Endothelial cell of umbilical vein (primary cell): ENCODE results near the gene DCAF6. TPM values are rescaled to one million over a fixed set of nuclear protein-coding genes. Genes with fewer than 3 reads are reported as not detected.

Experiments
- BruUV-seq: library from RNA; stranded (reverse); fragments of 400-500 nt; replicated peaks from 2 replicates; lab custom pipeline; 2021; lab: Mats Ljungman, UMichigan
- CTCF ChIA-PET: fragments of 300-600, 350-600 bp; sonication (Branson Sonifier 250); formaldehyde crosslinking; loops from one replicate; lab custom pipeline; 2021; ENCODE audit warnings: antibody characterized with exemption, inconsistent platforms; lab: Charles Lee
- POLR2A ChIA-PET: fragments of 300-600, 350-600 bp; sonication (Branson Sonifier 250); formaldehyde crosslinking; loops from one replicate; lab custom pipeline; 2021; ENCODE audit warnings: antibody characterized with exemption, inconsistent platforms; lab: Charles Lee
- DNase-seq: peaks from one replicate; pipeline ENCODE4 v3.0.0-alpha.2; 2011; ENCODE audit warnings: low read depth, low spot score
- FAIRE-seq: peaks from 2 replicates; lab custom pipeline; 2011; peaks lifted over from hg19 to GRCh38; lab: Jason Lieb, UNC
- H2AFZ ChIP-seq: 2 replicates; pipeline ENCODE4 v1.6.0; 2012; ENCODE audit warnings: low read depth, low read length, control low read depth, inconsistent platforms
- H3K27ac ChIP-seq: 2 replicates; pipeline ENCODE4 v1.5.1; 2011; ENCODE audit warnings: low read depth, mild to moderate bottlenecking, control low read depth, low read length, moderate library complexity; ENCODE audit not compliant: insufficient read depth
- H3K27me3 ChIP-seq, 2 experiments: 2 replicates each; pipeline versions ENCODE4 v1.6.0 to v1.6.1; 2011; ENCODE audit warnings: low read length in 2 of 2, mixed read lengths in 1 of 2; ENCODE audit not compliant: control insufficient read depth in 2 of 2, insufficient read depth in 2 of 2
- H3K36me3 ChIP-seq, 2 experiments: 2 replicates in 1 of 2; 3 replicates in 1 of 2; pipeline ENCODE4 v1.5.1; 2011; ENCODE audit warnings: low read length in 2 of 2, mild to moderate bottlenecking in 1 of 2, moderate library complexity in 1 of 2; ENCODE audit not compliant: control insufficient read depth in 2 of 2, insufficient read depth in 2 of 2; ENCODE audit errors: extremely low read depth in 1 of 2
- H3K4me1 ChIP-seq: 3 replicates; pipeline ENCODE4 v1.5.1; 2011; ENCODE audit warnings: mild to moderate bottlenecking, low read length; ENCODE audit not compliant: control insufficient read depth, insufficient read depth; ENCODE audit errors: extremely low read depth
- H3K4me2 ChIP-seq: 2 replicates; pipeline ENCODE4 v1.6.1; 2011; ENCODE audit warnings: low read length, control low read depth, mixed read lengths; ENCODE audit not compliant: insufficient read depth
- H3K4me3 ChIP-seq, 3 experiments: fragments of 200-600 bp in 1 of 3; sonication (generic), shearing (Covaris generic) in 1 of 3; replicated peaks in 1 of 3; 2 replicates each; pipeline ENCODE4 v1.5.1; 2011 to 2016; ENCODE audit warnings: control low read depth in 3 of 3, low read length in 3 of 3, mild to moderate bottlenecking in 2 of 3, inconsistent platforms in 1 of 3, low read depth in 1 of 3, moderate library complexity in 1 of 3; ENCODE audit not compliant: insufficient read depth in 1 of 3
- H3K79me2 ChIP-seq: 2 replicates; pipeline ENCODE4 v1.6.0; 2012; ENCODE audit warnings: low read length, inconsistent platforms; ENCODE audit not compliant: control insufficient read depth, insufficient read depth
- H3K9ac ChIP-seq: replicated peaks from 2 replicates; pipeline ENCODE3; 2011; ENCODE audit warnings: low read length, control low read depth; ENCODE audit not compliant: insufficient read depth; ENCODE audit errors: extremely low read depth
- H3K9me1 ChIP-seq: replicated peaks from 3 replicates; pipeline ENCODE4 v1.6.0; 2011; ENCODE audit warnings: mild to moderate bottlenecking, low read length; ENCODE audit not compliant: control insufficient read depth, insufficient read depth; ENCODE audit errors: extremely low read depth
- H3K9me3 ChIP-seq: replicated peaks from 2 replicates; pipeline ENCODE4 v1.5.1; 2012; ENCODE audit warnings: low read length, inconsistent platforms; ENCODE audit not compliant: control insufficient read depth, insufficient read depth
- H4K20me1 ChIP-seq: replicated peaks from 2 replicates; pipeline ENCODE3; 2011; ENCODE audit warnings: mild to moderate bottlenecking, low read length; ENCODE audit not compliant: control insufficient read depth, insufficient read depth; ENCODE audit errors: extremely low read depth
- EZH2 ChIP-seq: IDR thresholded peaks from 2 replicates; pipeline ENCODE4 v1.6.1; 2012; ENCODE audit warnings: borderline replicate concordance, low read depth, mild to moderate bottlenecking, moderate library complexity, low read length, inconsistent platforms; ENCODE audit not compliant: severe bottlenecking
- FOS ChIP-seq: IDR thresholded peaks from 2 replicates; pipeline ENCODE4 v1.6.1; 2011; ENCODE audit warnings: mild to moderate bottlenecking, low read length, moderate library complexity, borderline replicate concordance; ENCODE audit not compliant: insufficient read depth
- GATA2 ChIP-seq: IDR thresholded peaks from 2 replicates; pipeline ENCODE4 v1.7.0; 2011; ENCODE audit warnings: low read depth, mild to moderate bottlenecking, moderate library complexity, mixed read lengths, low read length; ENCODE audit not compliant: insufficient read length, insufficient read depth
- JUN ChIP-seq: IDR thresholded peaks from 2 replicates; pipeline ENCODE4 v1.6.1; 2011; ENCODE audit warnings: borderline replicate concordance, low read depth; ENCODE audit not compliant: insufficient read length, insufficient read depth
- MYC ChIP-seq: IDR thresholded peaks from one replicate; pipeline ENCODE4 v1.6.1; 2011; ENCODE audit warnings: mild to moderate bottlenecking, low read depth, low read length
- POLR2A ChIP-seq: IDR thresholded peaks from 2 replicates; pipeline ENCODE4 v1.6.1; 2012; ENCODE audit warnings: low read depth, mild to moderate bottlenecking, control low read depth, low read length
- POLR2AphosphoS5 ChIP-seq: IDR thresholded peaks from 2 replicates; pipeline ENCODE4 v1.6.1; 2012; ENCODE audit warnings: low read depth, mild to moderate bottlenecking, control low read depth, low read length, moderate library complexity; ENCODE audit not compliant: insufficient read depth
- dilution Hi-C: fragments of 300-500 bp; cut with MboI; formaldehyde crosslinking; loops from one replicate; pipeline ENCODE4 v1.15.0; 2019; ENCODE audit warnings: low sequenced_read_pairs; ENCODE audit not compliant: extremely low pct_ligation_motif_present
- intact Hi-C: fragments of 100-400 bp; cut with micrococcal nuclease; formaldehyde crosslinking; loops from one replicate; pipeline ENCODE4 v1.10.0; 2022
- polyA plus RNA-seq, 4 experiments: library from polyadenylated mRNA; depleted of rRNA in 3 of 4; stranded (reverse) in 3 of 4; unstranded in 1 of 4; fragments of >200 nt; gene quantifications; 2 replicates each; pipeline versions ENCODE4 v1.2.1 to v1.2.3, GENCODE V29; 2011 to 2012; ENCODE audit warnings: missing spikeins in 1 of 4
- total RNA-seq: library from RNA; stranded (reverse); gene quantifications from 2 replicates; pipeline ENCODE4 v1.2.3, GENCODE V29; 2021
- TF ChIP-seq, protein P1 (sequence below), 2 donors: IDR thresholded peaks; 1 replicate in 1 of 2; 2 replicates in 1 of 2; pipeline ENCODE4 v1.5.1; 2011; ENCODE audit warnings: low read length in 2 of 2, mild to moderate bottlenecking in 2 of 2, moderate library complexity in 2 of 2, control low read depth in 1 of 2, inconsistent platforms in 1 of 2, low read depth in 1 of 2; ENCODE audit not compliant: insufficient read depth in 1 of 2; ENCODE audit errors: extremely low read depth in 1 of 2
- TF ChIP-seq, protein P2 (sequence below): IDR thresholded peaks from 2 replicates; pipeline ENCODE4 v1.6.1; 2011; ENCODE audit not compliant: insufficient read depth, insufficient read length

The DCAF6 gene
- total and polyA plus RNA-seq, 2 donors (not counting 3 experiments of a cell fraction or from before 2014, with no cell fraction given): 28.6 to 39.4 TPM

GRCh38 chr1:167964646-167965045, 28.2 kb downstream of the DCAF6 start:
- Histone ChIP-seq H3K27me3 (no peaks in the 10 kb centered on the region), H3K4me3 (no peak overlapping the region), H3K9me3 (no peaks in the 10 kb centered on the region), H3K4me1 (peaks cover 17% of the 10 kb centered on the region), H3K9me1 (no peaks in the 10 kb centered on the region), H3K36me3 (no peaks in the 10 kb centered on the region), H3K79me2 (peaks cover 5% of the 10 kb centered on the region), H3K27ac (no peak overlapping the region), H3K9ac (no peak overlapping the region), H3K4me2 (peak overlapping the region; percentile 57), H2AFZ (no peak overlapping the region), H4K20me1 (peaks cover 3% of the 10 kb centered on the region)
- intact Hi-C loops (loop anchor here (1.0 to 10.0 kb wide), 3 partner anchors 27 to 410 kb away; partner anchors contain the start of genes CREG1 and MPC2), dilution Hi-C loops (no loop called here)
- peak; percentile 71 for DNase-seq
- POLR2A ChIA-PET: no interaction called here
- no TSS peak for BruUV-seq
- TF ChIP-seq GATA2 (no peak), MYC (no peak), JUN (peak; percentile 22), POLR2AphosphoS5 (peak; percentile 19)
- TF ChIP-seq, protein P1, sequence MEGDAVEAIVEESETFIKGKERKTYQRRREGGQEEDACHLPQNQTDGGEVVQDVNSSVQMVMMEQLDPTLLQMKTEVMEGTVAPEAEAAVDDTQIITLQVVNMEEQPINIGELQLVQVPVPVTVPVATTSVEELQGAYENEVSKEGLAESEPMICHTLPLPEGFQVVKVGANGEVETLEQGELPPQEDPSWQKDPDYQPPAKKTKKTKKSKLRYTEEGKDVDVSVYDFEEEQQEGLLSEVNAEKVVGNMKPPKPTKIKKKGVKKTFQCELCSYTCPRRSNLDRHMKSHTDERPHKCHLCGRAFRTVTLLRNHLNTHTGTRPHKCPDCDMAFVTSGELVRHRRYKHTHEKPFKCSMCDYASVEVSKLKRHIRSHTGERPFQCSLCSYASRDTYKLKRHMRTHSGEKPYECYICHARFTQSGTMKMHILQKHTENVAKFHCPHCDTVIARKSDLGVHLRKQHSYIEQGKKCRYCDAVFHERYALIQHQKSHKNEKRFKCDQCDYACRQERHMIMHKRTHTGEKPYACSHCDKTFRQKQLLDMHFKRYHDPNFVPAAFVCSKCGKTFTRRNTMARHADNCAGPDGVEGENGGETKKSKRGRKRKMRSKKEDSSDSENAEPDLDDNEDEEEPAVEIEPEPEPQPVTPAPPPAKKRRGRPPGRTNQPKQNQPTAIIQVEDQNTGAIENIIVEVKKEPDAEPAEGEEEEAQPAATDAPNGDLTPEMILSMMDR (IDR thresholded peaks at IDR 0.05; ENCODE audit: extremely low read depth in 1 of 2, insufficient read depth in 1 of 2, low read depth in 1 of 2, low read length in 2 of 2): no peak
- FAIRE-seq: peak; percentile 50
- CTCF ChIA-PET: interaction anchor here (1.6 kb wide), 1 partner anchor 118 kb away, joined by 4 read pairs; no protein-coding TSS in a partner anchor

- ChIA-PET POLR2A (no interaction called here), CTCF (interaction anchor here (0.8 to 1.0 kb wide), 2 partner anchors 96 to 116 kb away, joined by 3 to 5 read pairs; no protein-coding TSS in a partner anchor)
- H3K4me2 ChIP-seq: no peak overlapping the region
- dilution Hi-C loops (no loop called here), intact Hi-C loops (loop anchor here (10.0 kb wide), 1 partner anchor 411 kb away; the partner anchor contains the start of gene CREG1)
- H3K9me3 ChIP-seq: no peaks in the 10 kb centered on the region
- TF ChIP-seq POLR2AphosphoS5 (no peak), GATA2 (no peak), POLR2A (no peak), EZH2 (no peak), FOS (no peak), MYC (no peak), JUN (no peak)
- TF ChIP-seq, protein P1 (IDR thresholded peaks at IDR 0.05; ENCODE audit: extremely low read depth in 1 of 2, insufficient read depth in 1 of 2, low read depth in 1 of 2, low read length in 2 of 2): no peak
- TF ChIP-seq, protein P2, sequence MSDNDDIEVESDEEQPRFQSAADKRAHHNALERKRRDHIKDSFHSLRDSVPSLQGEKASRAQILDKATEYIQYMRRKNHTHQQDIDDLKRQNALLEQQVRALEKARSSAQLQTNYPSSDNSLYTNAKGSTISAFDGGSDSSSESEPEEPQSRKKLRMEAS: no peak
- peaks cover 17% of the 10 kb centered on the region for H3K4me1 ChIP-seq
- no peak overlapping the region for H3K9ac ChIP-seq
- FAIRE-seq (no peak), DNase-seq (no peak)
- no peak overlapping the region for H2AFZ ChIP-seq
- no TSS peak for BruUV-seq
- H4K20me1 ChIP-seq: peaks cover 3% of the 10 kb centered on the region
- no peaks in the 10 kb centered on the region for H3K36me3 ChIP-seq
- H3K27ac ChIP-seq: no peak overlapping the region
- H3K79me2 ChIP-seq: peaks cover 3% of the 10 kb centered on the region
- no peaks in the 10 kb centered on the region for H3K9me1 ChIP-seq
- H3K4me3 ChIP-seq: no peak overlapping the region
- H3K27me3 ChIP-seq: no peaks in the 10 kb centered on the region
Measured at GRCh38 chr1:167966050-167966449, 29.6 kb downstream of the DCAF6 start.
